Suppressor macrophage (primary cell): ENCODE results near the gene OLFM1.

Source experiments
- DNase-seq, 4 experiments: peaks; one replicate each; pipeline ENCODE4 v3.0.0-alpha.2; 2020 to 2022

OLFM1 gene

DNA sequence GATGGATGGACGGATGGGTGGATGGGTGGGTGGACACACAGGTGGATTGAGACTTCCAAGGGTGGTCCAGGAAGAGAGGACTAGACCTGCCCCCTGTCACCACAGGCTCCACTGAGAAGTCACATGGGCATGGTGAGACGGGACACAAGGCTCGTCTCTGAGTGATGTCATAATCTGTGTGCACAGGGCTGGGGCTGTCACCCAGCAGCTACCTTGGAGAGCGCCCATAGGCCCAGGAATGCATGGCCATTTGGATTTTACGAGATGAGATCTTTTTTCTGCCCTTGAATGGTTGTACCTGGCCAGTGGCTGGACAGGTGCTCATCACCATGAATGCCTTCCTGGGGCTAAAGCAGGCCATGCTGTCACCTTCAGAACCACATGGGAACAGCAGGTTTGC, 3.1 kb downstream of the OLFM1 start:
- peak in 2 of 4 experiments; percentile 7 to 10 for DNase-seq

DNA sequence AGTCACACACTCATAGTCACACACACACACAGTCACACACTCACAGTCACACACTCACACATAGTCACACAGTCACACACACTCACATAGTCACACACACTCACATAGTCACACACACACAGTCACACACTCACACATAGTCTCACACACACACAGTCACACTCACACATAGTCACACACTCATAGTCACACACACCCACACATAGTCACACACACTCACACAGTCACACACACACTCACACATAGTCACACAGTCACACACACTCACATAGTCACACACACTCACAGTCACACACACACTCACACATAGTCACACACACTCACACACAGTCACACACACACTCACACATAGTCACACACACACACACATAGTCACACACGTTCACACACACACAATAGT, 4.1 kb downstream of the OLFM1 start:
- no peak for DNase-seq

DNA sequence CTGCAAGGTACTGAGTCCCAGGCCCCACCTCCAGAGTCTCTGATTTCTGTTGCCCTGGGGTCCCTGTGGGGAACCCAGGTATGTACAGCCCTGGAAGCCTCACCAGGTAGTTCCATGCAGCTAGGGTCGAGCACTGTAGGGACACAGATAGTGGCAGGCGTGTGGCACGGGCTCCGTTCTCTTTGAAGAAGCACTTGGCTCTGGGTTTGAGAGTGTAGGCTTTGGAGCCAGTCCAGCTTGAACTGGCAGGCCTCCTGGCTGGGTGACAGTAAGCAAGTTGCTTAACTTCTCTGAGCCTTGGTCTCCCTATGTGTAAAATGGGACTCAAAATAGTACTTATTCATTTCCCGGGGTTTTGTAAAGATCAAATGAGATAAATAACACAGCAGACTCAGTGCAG, 5.6 kb downstream of the OLFM1 start:
- no peak for DNase-seq

DNA sequence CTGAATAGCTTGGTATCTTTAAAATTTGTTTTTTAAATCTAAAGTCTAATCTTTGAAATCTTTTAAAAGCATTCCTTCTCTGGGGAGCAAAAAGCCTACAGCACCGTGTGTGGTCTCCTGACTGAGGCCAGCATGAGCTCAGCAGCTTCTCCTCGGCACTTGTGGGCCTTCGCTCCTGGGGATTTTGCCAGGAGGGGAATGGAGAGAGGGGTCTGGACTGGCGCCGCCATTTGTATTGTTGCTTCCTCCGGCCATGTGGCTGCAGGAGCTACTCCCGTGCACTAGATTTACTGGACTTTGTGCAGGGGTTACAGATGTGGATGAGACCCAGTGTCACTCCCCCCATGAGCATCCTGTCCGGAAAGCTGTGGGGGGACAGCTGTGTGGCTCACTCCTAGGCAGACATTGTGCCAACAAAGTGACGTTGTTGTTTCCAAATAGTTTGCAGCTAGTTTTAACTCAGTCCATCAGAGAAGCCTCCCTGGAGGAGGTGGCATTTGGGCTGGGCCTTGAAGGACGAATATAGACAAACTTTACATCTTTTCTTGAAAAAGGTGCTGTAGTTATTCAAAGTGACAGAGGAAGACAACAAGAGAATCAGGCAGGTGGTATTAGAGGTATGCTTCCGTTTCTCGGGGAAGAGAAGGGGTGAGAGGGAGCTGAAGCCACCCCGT, 6.6 kb downstream of the OLFM1 start:
- DNase-seq, result no peak

DNA sequence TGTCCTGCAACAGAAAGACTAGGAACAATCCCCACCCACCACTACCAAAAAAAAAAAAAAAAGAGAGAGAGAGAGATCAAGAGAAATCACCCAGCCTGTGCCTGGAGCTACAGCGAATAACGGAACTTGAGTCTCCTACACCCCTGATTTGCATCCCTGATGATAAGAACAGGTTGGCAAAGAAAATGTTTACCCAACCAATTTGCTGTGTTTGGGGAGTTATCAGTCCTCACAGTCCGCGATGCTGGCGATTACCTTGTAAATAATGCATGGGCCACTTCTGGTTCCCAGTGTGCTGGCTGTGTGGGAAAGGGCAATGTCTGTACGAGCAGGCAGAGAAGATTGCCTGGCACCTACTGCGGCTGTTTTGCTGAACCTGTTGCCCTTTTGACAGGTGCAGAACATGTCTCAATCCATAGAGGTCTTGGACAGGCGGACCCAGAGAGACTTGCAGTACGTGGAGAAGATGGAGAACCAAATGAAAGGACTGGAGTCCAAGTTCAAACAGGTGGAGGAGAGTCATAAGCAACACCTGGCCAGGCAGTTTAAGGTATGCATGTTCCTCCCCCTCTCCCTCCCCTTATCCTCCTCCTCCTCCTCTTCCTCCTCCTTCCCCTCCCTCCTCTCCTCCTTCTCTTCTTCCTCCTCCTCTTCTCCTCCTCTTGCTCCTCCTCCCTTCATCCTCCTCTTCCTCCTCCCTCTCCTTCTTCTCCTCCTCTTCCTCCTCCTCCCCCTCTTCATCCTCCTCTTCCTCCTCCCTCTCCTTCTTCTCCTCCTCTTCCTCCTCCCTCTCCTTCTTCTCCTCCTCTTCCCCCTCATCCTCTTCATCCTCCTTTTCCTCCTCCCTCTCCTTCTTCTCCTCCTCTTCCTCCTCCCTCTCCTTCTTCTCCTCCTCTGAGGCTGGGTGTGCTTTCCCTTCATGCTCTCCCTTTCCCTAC, 8.3 kb downstream of the OLFM1 start:
- no peak for DNase-seq

DNA sequence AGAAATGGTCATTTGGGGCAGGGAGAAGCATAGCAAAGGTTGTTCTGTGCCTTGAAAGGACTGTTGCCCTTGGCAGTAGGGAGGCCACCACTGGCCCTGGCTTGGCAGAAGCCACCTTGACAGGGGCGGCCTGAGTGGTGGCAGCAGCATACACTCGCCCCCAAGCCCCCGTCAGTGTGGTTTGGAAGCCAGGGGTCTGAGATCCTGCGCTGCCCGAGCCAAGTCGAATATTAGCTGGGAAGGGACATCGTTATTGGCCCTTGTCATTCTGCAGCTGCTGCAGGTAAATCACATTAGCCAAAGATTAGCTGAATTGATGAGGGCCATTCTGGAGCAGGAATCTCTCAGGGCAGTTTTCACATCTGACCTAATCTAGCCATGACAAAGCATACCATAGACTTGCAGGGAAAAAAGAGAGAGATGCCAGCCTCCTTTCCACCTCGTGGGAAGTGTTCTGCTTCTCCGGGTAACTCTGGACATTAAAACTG, 9.0 kb downstream of the OLFM1 start:
- DNase-seq, result no peak

DNA sequence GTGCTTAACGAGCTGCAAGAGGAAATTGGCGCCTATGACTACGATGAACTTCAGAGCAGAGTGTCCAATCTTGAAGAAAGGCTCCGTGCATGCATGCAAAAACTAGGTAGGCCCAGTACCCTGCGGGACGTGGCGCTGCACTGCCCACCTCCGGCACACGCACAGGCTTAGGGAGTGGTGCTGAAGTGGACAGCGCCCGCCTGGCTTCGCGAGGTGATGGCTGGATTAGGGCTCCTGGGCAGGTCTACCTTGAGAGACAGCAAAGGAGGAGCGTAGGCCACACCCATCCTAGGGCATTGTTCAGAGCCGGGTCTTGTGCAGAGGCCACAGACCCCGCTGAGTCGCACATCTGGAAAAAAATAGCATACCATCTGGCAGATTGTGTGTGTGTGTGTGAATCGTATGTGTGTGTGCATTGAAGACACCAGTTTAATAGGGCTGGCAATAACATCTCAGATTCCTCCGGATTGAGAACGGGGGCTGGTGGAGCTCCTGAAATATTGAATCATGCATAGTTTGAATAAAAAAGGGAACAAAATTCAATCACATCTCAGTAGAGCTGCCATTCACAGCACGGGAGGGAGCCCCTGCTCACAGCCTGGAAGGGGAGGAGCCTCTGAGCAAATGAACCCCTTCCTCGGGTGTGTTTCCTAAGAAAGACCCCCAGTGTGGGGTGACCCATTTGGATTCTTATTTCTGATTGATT, 11.1 kb downstream of the OLFM1 start:
- peak in 2 of 4 experiments; percentile 20 to 41 for DNase-seq

DNA sequence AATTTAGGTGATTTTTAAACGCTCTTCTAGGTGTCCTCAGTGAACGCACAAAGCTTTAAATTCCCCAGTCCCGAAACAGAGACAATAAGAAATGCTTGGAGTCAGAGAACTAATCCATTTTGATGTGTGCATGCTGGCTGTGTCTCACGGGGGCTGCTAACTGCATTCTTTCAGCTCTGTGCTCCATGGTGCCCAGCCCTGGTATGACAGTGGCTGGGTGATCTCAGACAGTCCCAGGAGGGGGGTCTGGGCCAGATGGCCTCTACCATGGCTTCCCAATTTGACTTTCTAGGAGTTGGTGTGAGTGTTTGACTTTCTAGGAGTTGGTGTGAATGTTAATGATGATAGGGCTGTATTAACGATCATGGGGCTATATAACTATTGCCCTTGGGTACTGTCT, 12.1 kb downstream of the OLFM1 start:
- no peak for DNase-seq

DNA sequence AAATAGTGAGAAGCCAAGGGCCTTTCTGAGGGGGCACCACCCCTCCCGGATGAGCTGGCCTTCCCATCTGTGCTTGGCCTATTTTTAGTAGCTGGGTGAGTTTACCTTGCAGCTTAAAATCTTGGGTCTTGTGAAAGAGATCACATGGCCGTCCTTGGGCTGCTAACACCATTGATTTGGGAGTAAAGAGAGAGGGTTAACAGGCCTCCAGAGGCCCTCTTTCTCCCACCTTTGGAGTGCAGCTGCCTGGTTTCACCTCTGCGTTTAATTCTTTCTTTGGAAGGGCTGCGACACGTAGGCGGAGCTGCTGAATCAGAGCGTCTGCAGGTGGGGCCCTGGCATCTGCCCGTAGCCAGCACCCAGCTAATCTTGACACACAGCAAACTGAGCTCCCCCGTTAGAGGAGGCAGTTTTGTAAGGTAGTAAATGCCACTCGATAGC, 12.8 kb downstream of the OLFM1 start:
- DNase-seq, result no peak

DNA sequence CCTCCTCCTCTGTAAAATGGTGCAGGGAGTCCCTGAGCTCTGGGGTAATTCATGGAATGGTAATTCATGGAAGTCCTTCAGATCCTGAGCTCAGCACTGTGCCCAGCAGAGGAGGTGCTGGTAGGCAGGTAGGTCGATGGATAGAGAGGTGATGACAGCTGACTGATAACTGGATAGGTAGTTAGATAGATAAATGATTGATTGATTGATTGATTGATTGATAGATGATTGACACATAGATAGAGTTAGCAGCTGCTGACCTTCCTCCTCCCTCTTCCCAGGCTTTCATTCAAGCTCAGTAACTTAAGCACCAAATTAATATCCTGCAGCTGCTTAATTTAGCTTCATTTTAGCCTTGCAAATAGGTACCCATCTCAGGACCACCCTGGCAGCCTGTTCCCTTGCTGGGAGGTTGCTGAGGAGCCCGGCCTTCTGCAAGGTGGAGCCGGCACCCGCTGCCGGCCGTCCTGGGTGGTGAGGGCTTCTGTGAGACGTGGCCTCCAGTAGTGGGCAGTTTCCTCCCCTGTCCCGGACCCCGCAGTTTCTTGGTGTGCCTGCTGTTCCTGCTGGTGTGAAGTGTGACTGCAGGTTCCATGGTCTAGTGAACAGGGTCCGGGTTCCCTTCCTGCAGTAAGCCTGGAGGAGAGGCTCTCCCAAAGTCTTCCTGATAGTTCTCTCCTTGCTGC, 13.4 kb downstream of the OLFM1 start:
- DNase-seq, result no peak

DNA sequence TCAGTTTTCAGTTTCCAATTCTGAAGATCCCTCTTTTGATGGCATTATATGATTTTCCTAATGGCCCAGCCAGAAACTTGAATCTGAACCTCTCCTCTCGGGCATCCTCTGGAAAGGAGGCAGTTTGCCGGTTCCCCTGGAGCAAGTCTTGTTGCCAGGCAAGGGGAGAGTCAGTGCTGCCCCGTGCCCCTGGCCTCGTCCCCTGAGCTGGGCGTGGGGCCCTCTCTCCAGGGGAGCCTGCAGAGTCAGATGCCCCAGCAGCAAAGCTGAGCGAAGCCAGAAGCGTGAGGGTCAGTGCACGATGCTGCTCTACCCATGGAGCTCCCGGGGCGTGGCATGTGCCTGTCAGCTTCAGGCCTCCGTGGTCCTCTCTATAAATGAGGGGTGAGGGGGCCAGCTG, 14.0 kb downstream of the OLFM1 start:
- no peak for DNase-seq

DNA sequence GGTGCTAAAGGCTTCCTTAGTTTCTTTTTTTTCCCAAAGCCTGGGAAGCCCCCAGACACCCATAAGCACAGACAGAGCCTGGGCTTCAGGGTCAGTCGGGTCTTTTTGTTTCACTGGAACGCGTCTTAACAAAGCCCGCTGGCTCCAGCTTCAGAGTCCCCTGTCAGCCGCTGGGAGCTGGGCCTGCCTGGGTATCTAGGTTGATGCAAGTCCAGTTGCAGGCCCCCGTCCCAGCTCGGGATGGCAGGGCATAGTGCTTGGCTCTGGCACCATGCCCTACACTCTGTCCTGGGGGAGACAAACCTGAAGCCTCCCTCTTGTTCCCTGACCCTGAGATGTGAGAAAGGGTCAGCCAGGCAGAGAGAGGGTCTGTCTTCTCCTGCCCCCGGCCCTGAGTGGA, 14.5 kb downstream of the OLFM1 start:
- no peak for DNase-seq

DNA sequence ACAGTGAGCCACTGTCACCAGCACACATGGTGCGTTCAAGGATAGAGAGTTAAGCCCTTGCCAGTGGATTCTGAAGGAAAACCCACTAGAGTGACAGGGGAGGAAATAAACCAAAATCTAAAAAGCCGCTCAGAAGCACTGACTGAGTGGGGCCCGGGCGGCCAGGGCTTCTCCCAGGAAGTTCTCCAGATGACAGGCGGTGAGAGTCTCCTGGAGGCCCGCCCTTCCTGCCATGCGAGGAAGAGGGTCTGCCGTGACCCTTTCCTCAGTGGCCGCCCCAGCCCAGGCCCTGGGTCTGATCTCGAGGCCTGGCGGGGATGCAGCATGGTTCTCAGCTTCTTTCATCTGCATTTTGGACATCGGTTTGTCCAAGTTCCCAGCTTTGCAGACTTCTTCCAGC, 14.9 kb downstream of the OLFM1 start:
- DNase-seq, result no peak

DNA sequence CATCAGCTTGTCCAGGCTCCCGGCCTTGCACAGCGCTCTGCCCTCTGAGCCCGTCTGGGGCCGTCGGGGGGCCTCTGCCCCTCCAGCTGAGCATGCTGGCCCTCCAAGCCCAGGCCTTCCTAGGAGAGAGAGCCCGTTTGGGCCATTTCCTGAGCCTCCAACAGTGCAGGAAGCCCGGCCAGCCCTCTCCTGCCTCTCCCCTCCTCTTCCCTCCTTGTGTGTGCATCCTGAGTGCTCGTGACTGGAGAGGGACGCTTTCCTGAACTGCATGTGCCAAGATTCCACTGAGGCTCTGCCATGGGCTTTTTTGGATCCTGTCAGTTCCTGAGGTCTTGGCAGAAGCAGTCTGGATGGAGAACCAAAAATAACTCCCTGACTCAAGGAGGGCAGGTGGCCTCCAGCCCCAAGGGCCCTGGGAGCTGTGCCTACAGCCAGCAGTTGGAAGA, 15.6 kb downstream of the OLFM1 start:
- no peak for DNase-seq

DNA sequence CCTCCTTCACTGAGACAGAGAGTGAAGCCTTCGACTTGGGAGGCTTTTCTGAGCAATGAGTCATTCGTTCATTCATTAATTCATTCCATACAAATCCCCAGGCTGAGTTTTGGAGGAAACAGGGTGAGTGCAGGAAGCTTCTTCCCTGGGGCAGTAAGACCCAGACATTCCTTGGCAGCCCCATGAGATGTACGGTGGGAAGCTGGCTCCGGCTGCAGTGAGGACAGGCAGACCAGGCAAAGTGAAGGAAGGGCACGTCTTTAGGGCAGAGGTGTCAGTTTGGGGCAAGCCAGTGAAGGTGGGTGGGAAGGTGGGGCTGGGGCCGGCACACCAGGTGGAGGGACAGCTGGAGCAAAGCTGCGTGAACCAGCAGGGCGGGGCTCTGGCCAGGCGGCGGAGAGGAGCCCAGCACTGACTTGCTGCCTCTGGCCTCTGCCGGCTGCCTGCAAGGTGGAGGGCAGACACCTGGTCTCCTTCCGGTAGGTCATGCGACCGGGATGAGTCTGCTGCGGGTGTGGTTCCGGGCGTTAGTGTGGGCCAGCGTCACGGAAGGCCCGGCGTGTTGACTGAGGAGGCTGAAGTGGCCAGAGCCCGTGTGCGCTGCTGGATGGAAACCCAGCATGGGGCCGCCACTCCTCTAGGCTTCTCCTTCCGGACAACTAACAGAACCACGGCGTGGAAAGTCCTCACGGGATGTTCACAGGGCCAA, 16.6 kb downstream of the OLFM1 start:
- no peak for DNase-seq

DNA sequence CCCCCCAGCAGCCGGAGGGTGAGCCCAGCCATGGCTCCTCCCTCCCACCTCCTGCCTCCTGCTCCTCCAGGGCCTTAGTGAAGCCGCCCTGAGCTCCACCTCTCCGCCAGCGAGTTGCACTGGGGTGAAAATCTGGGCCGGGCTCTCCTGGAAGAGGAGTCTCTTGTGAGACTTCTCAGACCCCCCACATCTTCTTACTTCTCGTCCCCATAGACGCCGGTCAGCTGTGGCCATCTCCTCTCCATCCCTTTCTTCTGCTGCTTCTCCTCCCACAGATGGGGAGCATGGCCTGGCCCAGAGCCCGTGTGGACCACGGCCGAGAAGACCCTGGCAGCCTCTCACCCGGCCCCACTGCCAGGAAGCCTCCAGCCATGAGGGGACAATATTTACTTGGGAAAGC, 17.3 kb downstream of the OLFM1 start:
- no peak for DNase-seq

DNA sequence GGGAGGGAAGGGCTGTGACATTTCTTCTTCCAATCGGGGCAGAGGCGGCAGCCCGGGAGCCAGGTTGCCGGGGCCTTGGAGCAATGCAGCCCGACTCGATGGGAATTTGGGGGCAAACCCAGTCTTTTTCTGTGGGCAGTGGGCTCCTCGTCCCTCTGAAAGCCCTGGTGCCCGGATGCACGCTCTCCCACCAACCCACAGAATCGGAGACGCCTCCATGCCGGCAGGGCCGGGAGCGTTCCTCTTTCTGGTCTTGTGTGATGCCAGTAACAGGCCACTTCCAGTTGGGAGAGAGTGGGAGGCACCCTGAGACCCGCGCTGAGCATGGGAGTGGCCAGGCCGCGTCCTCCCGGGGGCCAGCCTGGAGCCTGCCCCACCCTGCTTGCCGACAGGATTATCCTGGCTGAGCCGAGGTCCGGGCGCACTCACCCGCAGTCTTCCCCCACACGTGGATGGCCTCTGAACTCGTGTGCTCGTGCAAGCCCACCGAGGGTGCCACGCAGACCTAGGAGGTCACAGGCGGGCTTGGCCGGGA, 17.8 kb downstream of the OLFM1 start:
- DNase-seq, result no peak

DNA sequence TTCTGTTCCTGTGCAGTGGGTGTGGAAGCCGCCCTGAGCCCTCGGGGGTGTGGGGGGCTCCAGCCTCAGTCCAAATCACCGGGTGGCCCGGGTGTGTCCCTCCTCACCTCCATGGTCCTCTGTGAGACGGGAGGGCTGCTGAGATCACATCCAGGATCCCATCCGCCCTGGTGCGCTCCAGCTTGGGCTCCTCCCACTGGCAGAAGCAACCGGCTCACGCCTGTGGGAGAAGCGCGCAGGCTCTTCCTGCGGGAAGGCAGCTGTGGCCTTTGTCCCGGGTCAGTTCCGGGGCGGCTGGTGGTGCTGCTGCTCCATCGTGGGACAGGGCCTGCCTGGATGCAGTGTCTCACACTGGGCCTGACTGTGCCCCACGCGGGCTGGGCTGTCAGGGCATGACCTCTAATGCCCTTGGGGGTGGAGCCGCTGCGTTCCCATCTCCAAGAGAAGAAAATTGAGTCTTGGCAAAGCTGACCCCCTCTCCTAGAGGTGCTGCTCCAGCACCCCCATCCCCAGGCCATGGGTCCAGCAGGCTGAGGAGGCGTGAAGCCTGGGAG, 18.5 kb downstream of the OLFM1 start:
- DNase-seq, result no peak

DNA sequence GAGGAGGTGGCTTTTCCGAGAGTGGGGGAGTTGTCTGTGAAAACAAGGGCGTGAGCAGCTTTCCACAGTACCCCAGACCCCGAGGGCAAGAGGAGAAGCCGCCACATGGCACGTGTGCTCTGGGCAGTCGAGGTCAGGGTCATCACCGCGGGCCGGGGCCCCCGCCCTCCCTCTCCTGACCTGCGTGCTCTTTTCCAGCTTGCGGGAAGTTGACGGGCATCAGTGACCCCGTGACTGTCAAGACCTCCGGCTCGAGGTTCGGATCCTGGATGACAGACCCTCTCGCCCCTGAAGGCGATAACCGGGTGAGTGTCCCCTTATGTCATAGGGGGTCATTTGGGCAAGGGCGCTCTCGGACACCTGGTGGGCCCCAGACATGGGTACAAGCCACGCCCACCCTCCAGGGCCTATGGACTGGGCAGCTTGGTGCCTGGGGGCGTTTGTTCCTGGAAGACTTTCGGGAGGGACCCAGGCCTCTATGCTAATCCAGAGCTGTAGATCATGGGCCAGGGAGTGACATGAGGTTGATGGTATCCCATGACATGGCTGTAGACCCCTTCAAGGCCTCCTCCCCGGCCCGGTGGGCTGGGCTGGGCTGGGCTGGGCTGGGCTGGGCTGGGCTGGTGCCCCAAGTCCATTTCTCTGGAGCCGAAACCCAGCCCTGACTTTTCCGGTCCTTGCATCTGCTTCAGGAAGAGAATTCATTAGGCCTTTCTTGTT, 19.2 kb downstream of the OLFM1 start:
- no peak for DNase-seq

DNA sequence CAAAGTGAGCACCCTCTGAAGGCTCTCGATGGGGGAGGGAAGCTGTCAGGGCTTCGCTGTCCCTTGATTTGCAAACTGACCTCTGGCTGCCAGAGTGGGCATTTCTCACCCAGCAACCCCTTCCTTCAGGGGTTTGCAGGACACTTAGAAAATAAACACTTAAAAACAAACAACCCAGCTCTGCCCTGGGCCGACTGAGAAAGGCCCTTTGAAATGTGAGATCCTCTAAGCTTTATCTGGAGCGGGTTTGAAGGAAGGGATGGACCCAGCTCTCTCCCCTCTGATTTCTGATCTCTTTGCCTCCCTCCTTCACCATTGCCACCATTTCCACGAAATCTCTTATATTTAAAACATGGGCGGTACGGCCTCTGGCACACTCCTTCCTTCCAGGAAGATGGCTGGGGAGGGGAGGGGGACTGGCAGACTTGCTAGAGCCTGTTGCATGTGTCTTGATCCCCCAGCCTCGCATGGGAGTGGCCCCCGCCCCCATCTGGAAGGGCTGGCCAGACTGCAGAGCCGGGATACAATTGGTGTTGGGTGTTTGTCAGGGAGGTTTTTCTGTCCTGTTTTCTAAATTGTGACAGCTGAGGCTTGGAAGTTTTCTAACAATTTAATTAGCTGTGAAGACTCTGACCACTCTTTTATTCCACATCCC, 20.2 kb downstream of the OLFM1 start:
- DNase-seq, result no peak
